ENCODE data around the gene SLC4A7.

Gene SLC4A7

DNA sequence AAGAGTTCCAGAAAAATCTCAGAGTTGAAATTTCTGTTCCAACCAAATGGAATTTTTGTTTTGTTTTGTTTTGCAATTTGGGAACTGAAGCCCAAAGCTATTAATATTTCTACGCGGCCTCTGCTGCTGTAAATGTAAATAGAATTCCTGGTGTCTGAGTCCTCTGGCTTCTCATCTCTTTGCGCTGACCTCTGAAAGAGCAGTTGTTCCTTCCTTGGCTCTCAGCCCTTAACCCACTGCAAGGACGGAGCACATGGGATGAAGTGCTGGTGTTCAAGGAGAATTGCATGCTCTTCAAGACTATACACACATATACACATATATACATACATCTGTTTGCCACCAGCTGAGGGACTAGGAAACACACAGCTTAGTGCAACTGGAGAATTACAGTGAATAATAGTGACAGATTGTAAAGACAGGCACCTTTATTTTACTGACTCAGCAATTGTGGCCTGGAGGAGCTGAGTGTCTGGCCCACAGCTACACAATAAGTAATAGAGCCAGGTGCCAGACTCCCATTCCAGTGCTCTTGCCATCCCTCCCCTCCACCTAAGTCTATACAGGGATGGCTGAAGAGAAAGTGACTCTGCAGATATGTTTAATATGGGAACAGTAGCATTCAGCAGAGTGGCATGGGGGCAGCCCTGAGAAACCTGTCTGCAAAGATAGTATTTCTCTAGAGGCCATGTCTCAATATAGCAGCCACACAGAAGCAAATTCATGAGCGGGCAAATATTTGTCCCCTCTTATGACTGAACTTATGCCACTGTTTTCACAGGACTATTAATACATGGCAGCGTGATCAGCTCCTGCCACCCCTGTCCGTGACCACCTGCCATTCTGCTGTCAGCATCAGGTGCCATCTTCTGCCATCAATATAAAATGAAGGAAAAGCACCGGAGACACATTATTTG lies 157.3 kb downstream of the SLC4A7 start:
- DNase-seq (ENCODE audit: low read depth in 2 of 2, low spot score in 1 of 2): no peak

DNA sequence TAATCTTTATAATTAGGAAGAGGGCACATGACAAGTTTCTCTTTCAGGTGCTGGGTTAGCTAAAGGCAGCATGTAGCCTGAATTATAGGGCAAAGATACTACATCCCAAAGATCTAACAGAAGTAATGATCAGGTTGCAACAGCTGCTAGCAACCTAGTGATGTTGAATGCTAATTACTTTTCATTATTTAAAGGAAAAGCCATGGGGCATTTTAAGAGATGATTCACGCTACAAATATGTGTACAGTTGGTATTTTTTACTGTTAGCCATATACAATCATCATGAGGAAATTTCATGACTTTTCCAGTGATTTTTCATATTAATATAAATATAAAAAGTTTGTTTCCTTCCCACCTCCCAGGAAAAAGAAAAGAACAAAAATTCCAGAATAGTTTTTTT lies 158.0 kb downstream of the SLC4A7 start:
- no peak for DNase-seq (ENCODE audit: low read depth in 2 of 2, low spot score in 1 of 2)

DNA sequence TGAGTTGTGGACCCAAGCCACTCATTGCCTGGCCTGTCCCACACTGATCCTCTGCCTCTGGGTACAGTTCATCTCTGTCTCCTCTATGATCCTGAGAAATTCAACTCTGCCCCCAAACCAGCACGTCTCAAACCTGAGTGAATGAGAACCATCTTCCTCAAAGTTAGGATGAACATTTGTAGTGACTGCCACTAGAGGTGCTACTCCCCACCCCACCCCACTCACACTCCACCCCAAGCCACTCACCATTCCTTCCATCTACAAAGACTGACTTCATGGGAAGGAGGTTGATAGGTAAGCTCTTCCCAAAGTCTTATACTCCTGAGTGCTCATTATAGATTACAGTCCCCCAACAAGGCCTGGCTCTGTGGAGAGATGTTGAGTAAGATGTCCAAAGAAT lies 158.8 kb downstream of the SLC4A7 start:
- DNase-seq (ENCODE audit: low read depth in 2 of 2, low spot score in 1 of 2): no peak

DNA sequence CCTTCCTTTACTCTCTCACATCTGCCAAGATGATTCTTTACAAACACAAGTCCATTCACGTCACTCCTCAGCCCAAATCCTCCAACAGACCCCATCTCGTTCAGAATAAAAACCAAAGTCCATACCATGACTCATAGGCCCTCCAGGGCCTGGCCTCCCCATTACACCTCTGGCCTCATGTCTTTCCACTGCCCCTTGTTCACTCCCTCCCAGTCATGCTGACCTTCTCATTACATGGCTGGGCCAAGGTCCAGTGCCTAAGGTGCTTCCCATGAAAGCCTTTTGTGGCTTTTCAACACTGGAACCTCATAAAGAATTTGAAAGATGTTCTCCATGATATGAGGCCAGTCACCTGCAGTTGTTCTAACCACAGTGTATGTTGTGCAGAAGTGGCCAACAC lies 159.5 kb downstream of the SLC4A7 start:
- no peak for DNase-seq (ENCODE audit: low read depth in 2 of 2, low spot score in 1 of 2)

DNA sequence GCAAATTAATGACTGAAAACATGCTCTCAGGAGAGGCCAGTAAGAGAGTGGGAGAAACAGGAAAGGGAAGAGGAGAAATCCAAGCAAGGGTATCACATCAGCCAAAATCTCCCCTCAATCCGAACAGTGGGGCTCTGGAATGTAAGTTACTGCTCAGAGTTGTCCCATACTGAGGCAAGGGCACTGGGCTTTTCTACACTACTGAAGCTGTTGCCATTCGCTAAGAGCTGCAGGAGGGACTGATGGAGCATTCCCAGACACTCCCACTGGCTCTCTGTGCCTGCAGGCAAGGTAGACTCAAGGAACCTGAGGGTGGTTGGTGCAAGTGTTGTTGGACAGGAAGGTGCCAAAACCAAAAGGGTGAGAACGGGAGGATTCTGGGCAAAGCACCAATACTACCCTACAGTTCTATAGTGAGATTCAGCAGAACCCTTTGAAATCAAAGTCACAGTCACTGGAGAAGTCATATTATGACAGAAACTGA lies 161.1 kb downstream of the SLC4A7 start:
- no peak for DNase-seq (ENCODE audit: low read depth in 2 of 2, low spot score in 1 of 2)

All from stimulated activated CD8-positive, alpha-beta memory T cell treated with anti-CD3 and anti-CD28 coated beads, Interleukin-4, amount 100 ng/mL, for 1 hour (primary cell).